Activated naive CD8-positive, alpha-beta T cell treated with anti-CD3 and anti-CD28 coated beads, Interleukin-2, amount 50 U/mL, for 24 hours (primary cell): ENCODE results near the gene RAB3GAP1.
"Not testable (repeated sequence)": the region's sequence is repeated elsewhere in the genome, so short reads cannot be mapped to it uniquely, and the experiment has no call there.

ENCODE experiments used
- ATAC-seq: fragments of 150-1000 bp; cut with Tn5 transposase; one replicate; pipeline ENCODE4 v1.10.0; 2021
- DNase-seq: peaks from one replicate; pipeline ENCODE4 v3.0.0; 2021
- H3K27ac Mint-ChIP-seq: one replicate; pipeline ENCODE4 v1.8.0; 2021; ENCODE audit warnings: mild to moderate bottlenecking, mixed read lengths
- H3K27me3 Mint-ChIP-seq: one replicate; pipeline ENCODE4 v1.8.0; 2021; ENCODE audit warnings: mixed read lengths
- H3K36me3 Mint-ChIP-seq: one replicate; pipeline ENCODE4 v1.8.0; 2021; ENCODE audit warnings: low read depth, mixed read lengths
- H3K4me1 Mint-ChIP-seq: one replicate; pipeline ENCODE4 v1.8.0; 2021; ENCODE audit warnings: mixed read lengths
- H3K4me3 Mint-ChIP-seq: one replicate; pipeline ENCODE4 v1.8.0; 2021; ENCODE audit warnings: mild to moderate bottlenecking, moderate library complexity, mixed read lengths
- H3K9me3 Mint-ChIP-seq: one replicate; pipeline ENCODE4 v1.8.0; 2021; ENCODE audit warnings: mixed read lengths

The RAB3GAP1 gene

GRCh38 chr2:135076556-135076955 lies 24.5 kb downstream of the RAB3GAP1 start:
- H3K36me3 Mint-ChIP-seq: peaks cover 49% of the 10 kb centered on the region
- H3K9me3 Mint-ChIP-seq: peaks cover 19% of the 10 kb centered on the region

GRCh38 chr2:135078417-135078816 lies 26.3 kb downstream of the RAB3GAP1 start:
- H3K36me3 Mint-ChIP-seq: peaks cover 52% of the 10 kb centered on the region
- H3K27ac Mint-ChIP-seq: no peak overlapping the region
- no peaks in the 10 kb centered on the region for H3K27me3 Mint-ChIP-seq
- H3K9me3 Mint-ChIP-seq: peaks cover 4% of the 10 kb centered on the region
- peaks cover 12% of the 10 kb centered on the region for H3K4me1 Mint-ChIP-seq
- DNase-seq (no peak), ATAC-seq (no peak)
- no peak overlapping the region for H3K4me3 Mint-ChIP-seq

More at GRCh38 chr2:135076556-135076955, 24.5 kb downstream of the RAB3GAP1 start:
- ATAC-seq: no peak
- peaks cover 15% of the 10 kb centered on the region for H3K4me1 Mint-ChIP-seq
- DNase-seq: no peak
- H3K27me3 Mint-ChIP-seq: no peaks in the 10 kb centered on the region
- H3K27ac Mint-ChIP-seq: no peak overlapping the region
- H3K4me3 Mint-ChIP-seq: no peak overlapping the region

- no peak overlapping the region for H3K4me3 Mint-ChIP-seq
- DNase-seq (no peak), ATAC-seq (no peak)
- H3K9me3 Mint-ChIP-seq: peaks cover 22% of the 10 kb centered on the region
- H3K4me1 Mint-ChIP-seq: peaks cover 21% of the 10 kb centered on the region
- peak overlapping the region; percentile 9 for H3K27ac Mint-ChIP-seq
- H3K36me3 Mint-ChIP-seq: peaks cover 53% of the 10 kb centered on the region
- H3K27me3 Mint-ChIP-seq: no peaks in the 10 kb centered on the region
Observed at GRCh38 chr2:135086222-135086621, 34.1 kb downstream of the RAB3GAP1 start.

DNA sequence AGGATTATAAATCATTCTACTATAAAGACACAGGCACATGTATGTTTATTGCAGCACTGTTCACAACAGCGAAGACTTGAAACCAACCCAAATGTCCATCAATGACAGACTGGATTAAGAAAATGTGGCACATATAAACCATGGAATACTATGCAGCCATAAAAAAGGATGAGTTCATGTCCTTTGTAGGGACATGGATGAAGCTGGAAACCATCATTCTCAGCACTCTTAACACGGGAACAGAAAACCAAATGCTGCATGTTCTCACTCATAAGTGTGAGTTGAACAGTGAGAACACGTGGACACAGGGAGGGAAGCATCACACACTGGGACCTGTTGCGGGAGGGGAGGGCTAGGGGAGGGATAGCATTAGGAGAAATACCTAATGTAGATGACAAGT lies 37.5 kb downstream of the RAB3GAP1 start:
- ATAC-seq, H3K27me3 Mint-ChIP-seq, H3K4me3 Mint-ChIP-seq, DNase-seq, H3K27ac Mint-ChIP-seq: not testable (repeated sequence)
- peaks cover 41% of the 10 kb centered on the region for H3K36me3 Mint-ChIP-seq
- peaks cover 22% of the 10 kb centered on the region for H3K9me3 Mint-ChIP-seq
- peaks cover 17% of the 10 kb centered on the region for H3K4me1 Mint-ChIP-seq

DNA sequence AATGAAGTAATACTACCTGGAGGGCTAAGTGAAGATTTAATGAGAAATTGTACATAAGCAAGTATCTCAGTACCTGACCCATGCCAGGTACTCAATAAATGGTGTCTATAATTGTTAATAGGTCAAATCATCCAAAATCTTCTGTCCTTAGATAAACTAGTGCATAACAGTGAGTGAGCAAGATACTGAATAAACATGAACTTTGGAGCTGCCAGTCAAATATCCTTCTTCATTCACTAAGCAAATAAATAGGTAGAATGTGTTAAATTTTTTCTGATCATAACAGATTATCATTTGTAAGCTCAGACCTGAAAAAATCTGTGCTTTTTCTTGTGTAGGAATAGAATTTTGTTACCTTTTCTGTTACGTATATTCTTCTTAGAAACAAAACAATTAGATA lies 39.6 kb downstream of the RAB3GAP1 start:
- no peaks in the 10 kb centered on the region for H3K27me3 Mint-ChIP-seq

DNA sequence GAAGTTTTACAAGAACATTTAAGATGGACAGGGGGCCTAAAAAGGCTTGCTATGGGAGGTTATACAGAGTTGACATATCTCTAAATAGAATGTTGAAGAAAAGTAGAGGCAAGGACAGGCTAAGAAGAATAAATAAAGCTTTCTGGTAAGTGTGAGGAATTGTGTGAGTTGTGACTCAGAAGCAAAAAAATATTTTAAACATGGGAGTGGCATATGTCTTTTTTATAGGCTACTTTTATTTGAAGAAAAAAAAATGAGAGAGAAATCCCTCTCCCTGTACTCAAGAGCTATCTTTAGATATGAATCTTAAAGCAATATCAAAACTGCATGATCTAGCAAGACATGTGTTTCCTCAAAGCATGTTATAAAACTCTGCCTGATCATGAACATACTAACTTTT lies 41.1 kb downstream of the RAB3GAP1 start:
- H3K36me3 Mint-ChIP-seq: peaks cover 37% of the 10 kb centered on the region
- peaks cover 4% of the 10 kb centered on the region for H3K4me1 Mint-ChIP-seq

More for the DNA sequence above, 39.6 kb downstream of the RAB3GAP1 start:
- no peak overlapping the region for H3K4me3 Mint-ChIP-seq
- H3K27ac Mint-ChIP-seq: no peak overlapping the region
- peaks cover 44% of the 10 kb centered on the region for H3K36me3 Mint-ChIP-seq
- H3K9me3 Mint-ChIP-seq: peaks cover 21% of the 10 kb centered on the region
- no peak for ATAC-seq
- no peak for DNase-seq
- peaks cover 7% of the 10 kb centered on the region for H3K4me1 Mint-ChIP-seq

GRCh38 chr2:135093670-135094330 lies 41.7 kb downstream of the RAB3GAP1 start:
- Mint-ChIP-seq H3K4me3 (no peak overlapping the region), H3K4me1 (peaks cover 4% of the 10 kb centered on the region), H3K27ac (no peak overlapping the region), H3K9me3 (peaks cover 7% of the 10 kb centered on the region), H3K27me3 (no peaks in the 10 kb centered on the region), H3K36me3 (peaks cover 35% of the 10 kb centered on the region)
- ATAC-seq (no peak), DNase-seq (no peak)

More for the DNA sequence above, 41.1 kb downstream of the RAB3GAP1 start:
- Mint-ChIP-seq H3K4me3 (no peak overlapping the region), H3K27me3 (no peaks in the 10 kb centered on the region), H3K27ac (no peak overlapping the region), H3K9me3 (peaks cover 8% of the 10 kb centered on the region)
- DNase-seq: no peak
- ATAC-seq: no peak

DNA sequence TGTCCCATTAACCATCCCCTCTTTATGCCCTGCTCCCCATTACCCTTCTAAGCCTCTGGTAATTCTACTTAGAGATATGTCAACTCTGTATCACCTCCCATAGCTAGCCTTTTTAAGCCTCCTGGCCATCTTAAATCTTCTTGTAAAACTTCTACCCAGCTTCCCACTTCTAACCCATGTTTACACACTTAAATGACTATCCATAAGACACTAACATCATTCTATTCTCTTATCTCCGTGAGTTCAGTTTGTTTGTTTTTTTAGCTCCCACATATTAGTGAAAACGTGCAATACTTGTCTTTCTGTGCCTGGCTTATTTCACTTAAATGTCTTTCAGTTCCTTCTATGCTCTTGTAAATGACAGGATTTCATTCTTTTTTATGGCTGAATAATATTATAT lies 42.4 kb downstream of the RAB3GAP1 start:
- Mint-ChIP-seq H3K36me3 (peaks cover 28% of the 10 kb centered on the region), H3K27me3 (no peaks in the 10 kb centered on the region), H3K4me1 (peaks cover 8% of the 10 kb centered on the region), H3K9me3 (no peaks in the 10 kb centered on the region), H3K4me3 (no peak overlapping the region), H3K27ac (no peak overlapping the region)
- no peak for DNase-seq
- ATAC-seq: no peak

GRCh38 chr2:135095591-135095990 lies 43.5 kb downstream of the RAB3GAP1 start:
- H3K9me3 Mint-ChIP-seq: no peaks in the 10 kb centered on the region
- no peaks in the 10 kb centered on the region for H3K27me3 Mint-ChIP-seq
- ATAC-seq: no peak
- H3K36me3 Mint-ChIP-seq: peaks cover 24% of the 10 kb centered on the region
- no peak overlapping the region for H3K27ac Mint-ChIP-seq
- H3K4me3 Mint-ChIP-seq: no peak overlapping the region
- no peak for DNase-seq
- peaks cover 12% of the 10 kb centered on the region for H3K4me1 Mint-ChIP-seq

GRCh38 chr2:135096665-135097446 lies 44.8 kb downstream of the RAB3GAP1 start:
- Mint-ChIP-seq H3K9me3 (peaks cover 1% of the 10 kb centered on the region), H3K4me1 (peaks cover 12% of the 10 kb centered on the region), H3K27me3 (no peaks in the 10 kb centered on the region), H3K36me3 (peaks cover 24% of the 10 kb centered on the region), H3K27ac (no peak overlapping the region), H3K4me3 (no peak overlapping the region)
- ATAC-seq (no peak), DNase-seq (no peak)

- ATAC-seq: no peak
- Mint-ChIP-seq H3K9me3 (peaks cover 5% of the 10 kb centered on the region), H3K4me3 (no peak overlapping the region), H3K27ac (no peak overlapping the region), H3K36me3 (peaks cover 27% of the 10 kb centered on the region), H3K27me3 (no peaks in the 10 kb centered on the region), H3K4me1 (peaks cover 12% of the 10 kb centered on the region)
- DNase-seq: no peak
Observed at GRCh38 chr2:135097532-135098231, 45.6 kb downstream of the RAB3GAP1 start.

GRCh38 chr2:135099802-135100483 lies 47.9 kb downstream of the RAB3GAP1 start:
- ATAC-seq (no peak), DNase-seq (no peak)
- Mint-ChIP-seq H3K36me3 (peaks cover 35% of the 10 kb centered on the region), H3K27ac (peak overlapping the region; percentile 65), H3K4me3 (no peak overlapping the region), H3K4me1 (peaks cover 14% of the 10 kb centered on the region), H3K27me3 (no peaks in the 10 kb centered on the region), H3K9me3 (peaks cover 14% of the 10 kb centered on the region)

- no peak overlapping the region for H3K4me3 Mint-ChIP-seq
- ATAC-seq: no peak
- no peak overlapping the region for H3K27ac Mint-ChIP-seq
- DNase-seq: no peak
- peaks cover 39% of the 10 kb centered on the region for H3K36me3 Mint-ChIP-seq
- no peaks in the 10 kb centered on the region for H3K27me3 Mint-ChIP-seq
- H3K9me3 Mint-ChIP-seq: peaks cover 14% of the 10 kb centered on the region
- peaks cover 9% of the 10 kb centered on the region for H3K4me1 Mint-ChIP-seq
Observed at GRCh38 chr2:135103843-135104242, 51.8 kb downstream of the RAB3GAP1 start.
